NCI-H1092 treated with DMSO at 0.1 percent for 48 hours (cell line): ENCODE results near the gene MRPL20.
"Not testable (repeated sequence)": the region's sequence is repeated elsewhere in the genome, so short reads cannot be mapped to it uniquely, and the experiment has no call there.

Experiments
- DNase-seq: peaks from one replicate; lab custom pipeline; 2025; lab: John Stamatoyannopoulos, UW

The MRPL20 gene

GRCh38 chr1:1385339-1385738 is 21.8 kb downstream of the MRPL20 start:
- not testable (repeated sequence) for DNase-seq

- no peak for DNase-seq
These were observed 25.8 kb downstream of the MRPL20 start for GRCh38 chr1:1381294-1381693.

GRCh38 chr1:1380860-1381259 is 26.2 kb downstream of the MRPL20 start:
- no peak for DNase-seq

GRCh38 chr1:1377540-1378205 is 29.4 kb downstream of the MRPL20 start:
- DNase-seq: no peak

- DNase-seq: no peak
These were observed 30.4 kb downstream of the MRPL20 start for GRCh38 chr1:1376551-1377226.

- peak; percentile 96 for DNase-seq
These were observed 32.0 kb downstream of the MRPL20 start, which contains the start of gene AURKAIP1 for GRCh38 chr1:1374929-1375662. AURKAIP1 (minus strand) TSS chr1:1375207; CDS start chr1:1374756, 451 bp downstream.

GRCh38 chr1:1374589-1374928 is 32.5 kb downstream of the MRPL20 start:
- DNase-seq: no peak

- DNase-seq: no peak
These were observed 33.1 kb downstream of the MRPL20 start for GRCh38 chr1:1373815-1374588.

- no peak for DNase-seq
These were observed 33.9 kb downstream of the MRPL20 start for GRCh38 chr1:1373051-1373814.

- no peak for DNase-seq
These were observed 35.1 kb downstream of the MRPL20 start for GRCh38 chr1:1371746-1372711.

- DNase-seq: no peak
These were observed 35.7 kb downstream of the MRPL20 start for GRCh38 chr1:1371364-1371745.

- DNase-seq: no peak
These were observed 36.3 kb downstream of the MRPL20 start for GRCh38 chr1:1370771-1371300.

GRCh38 chr1:1370094-1370493 is 37.0 kb downstream of the MRPL20 start:
- DNase-seq: not testable (repeated sequence)

GRCh38 chr1:1367315-1367714 is 39.8 kb downstream of the MRPL20 start:
- DNase-seq: no peak

- no peak for DNase-seq
These were observed 40.4 kb downstream of the MRPL20 start for GRCh38 chr1:1366699-1367066.

- no peak for DNase-seq
These were observed 41.0 kb downstream of the MRPL20 start for GRCh38 chr1:1365875-1366698.

- DNase-seq: no peak
These were observed 42.8 kb downstream of the MRPL20 start for GRCh38 chr1:1364266-1364665.

- no peak for DNase-seq
These were observed 45.1 kb downstream of the MRPL20 start for GRCh38 chr1:1361982-1362423.
